Anterior cingulate cortex (tissue), 58 donors: ENCODE results near the gene VASP.
"Not testable (repeated sequence)": the region's sequence is repeated elsewhere in the genome, so short reads cannot be mapped to it uniquely, and the experiment has no call there.

Source experiments
- DNase-seq, 58 donors: peaks; one replicate each; lab custom pipeline; 2025; lab: John Stamatoyannopoulos, UW

The VASP gene

DNA sequence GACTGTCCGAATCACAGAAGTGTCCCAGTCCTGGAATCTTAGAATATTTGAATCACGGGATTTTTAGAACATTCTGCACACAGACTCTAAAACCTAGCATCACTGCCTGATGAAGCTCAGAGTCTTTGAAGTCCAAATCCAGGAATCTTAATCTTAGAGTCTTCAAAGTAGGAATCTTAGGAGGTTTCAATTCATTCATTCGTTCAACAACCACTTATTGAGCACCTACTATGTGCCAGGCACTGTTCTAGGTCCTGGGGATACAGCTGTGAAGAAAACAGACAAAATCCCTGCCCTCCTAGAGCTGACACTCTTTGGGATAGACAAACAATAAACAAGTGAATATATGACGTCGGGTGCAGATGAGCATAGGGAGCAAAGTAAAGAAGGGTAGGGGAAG, 12.1 kb upstream of the VASP start:
- DNase-seq = no peak

DNA sequence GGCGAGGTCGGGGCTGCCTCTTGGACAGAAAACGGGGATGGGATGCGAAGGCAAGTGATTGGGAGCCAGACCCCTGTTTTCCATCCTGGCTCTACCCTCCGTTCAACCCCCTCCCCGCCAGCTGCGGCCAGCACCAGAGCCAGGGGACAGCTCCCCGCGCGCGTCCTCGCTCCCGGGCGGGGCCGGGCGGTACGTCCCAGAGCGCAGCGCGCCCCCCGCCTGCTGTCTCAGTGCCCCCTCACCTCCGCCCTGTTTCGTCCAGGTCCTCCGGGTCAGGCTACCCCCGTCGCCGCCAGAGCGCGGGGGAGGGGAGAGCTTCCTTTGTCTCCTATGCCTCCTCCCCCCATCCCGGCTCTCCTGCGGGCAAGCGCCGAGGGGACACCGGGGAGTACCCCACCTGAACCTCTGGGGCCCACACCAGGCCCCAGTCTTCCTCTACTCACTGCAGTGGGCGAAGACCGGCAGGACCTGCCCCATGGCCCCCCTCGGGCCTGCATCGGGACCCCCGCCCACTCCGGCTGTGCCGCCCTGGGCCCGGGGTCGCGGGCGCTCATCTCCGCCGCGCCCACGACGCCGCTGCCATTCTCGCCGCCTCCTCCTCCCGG, 10.8 kb upstream of the VASP start:
- peak in 11 of 58 donors; percentile 7 to 50 (median 36) for DNase-seq

GRCh38 chr19:45497791-45498190, 9.5 kb upstream of the VASP start:
- DNase-seq = no peak

- peak in 2 of 58 donors; percentile 22 to 28 for DNase-seq
These were observed 8.7 kb upstream of the VASP start, which contains the start of gene PPM1N for GRCh38 chr19:45498411-45499195. TSS of gene PPM1N (plus strand) at chr19:45498443. CDS start at chr19:45498473, 30 bp downstream.

DNA sequence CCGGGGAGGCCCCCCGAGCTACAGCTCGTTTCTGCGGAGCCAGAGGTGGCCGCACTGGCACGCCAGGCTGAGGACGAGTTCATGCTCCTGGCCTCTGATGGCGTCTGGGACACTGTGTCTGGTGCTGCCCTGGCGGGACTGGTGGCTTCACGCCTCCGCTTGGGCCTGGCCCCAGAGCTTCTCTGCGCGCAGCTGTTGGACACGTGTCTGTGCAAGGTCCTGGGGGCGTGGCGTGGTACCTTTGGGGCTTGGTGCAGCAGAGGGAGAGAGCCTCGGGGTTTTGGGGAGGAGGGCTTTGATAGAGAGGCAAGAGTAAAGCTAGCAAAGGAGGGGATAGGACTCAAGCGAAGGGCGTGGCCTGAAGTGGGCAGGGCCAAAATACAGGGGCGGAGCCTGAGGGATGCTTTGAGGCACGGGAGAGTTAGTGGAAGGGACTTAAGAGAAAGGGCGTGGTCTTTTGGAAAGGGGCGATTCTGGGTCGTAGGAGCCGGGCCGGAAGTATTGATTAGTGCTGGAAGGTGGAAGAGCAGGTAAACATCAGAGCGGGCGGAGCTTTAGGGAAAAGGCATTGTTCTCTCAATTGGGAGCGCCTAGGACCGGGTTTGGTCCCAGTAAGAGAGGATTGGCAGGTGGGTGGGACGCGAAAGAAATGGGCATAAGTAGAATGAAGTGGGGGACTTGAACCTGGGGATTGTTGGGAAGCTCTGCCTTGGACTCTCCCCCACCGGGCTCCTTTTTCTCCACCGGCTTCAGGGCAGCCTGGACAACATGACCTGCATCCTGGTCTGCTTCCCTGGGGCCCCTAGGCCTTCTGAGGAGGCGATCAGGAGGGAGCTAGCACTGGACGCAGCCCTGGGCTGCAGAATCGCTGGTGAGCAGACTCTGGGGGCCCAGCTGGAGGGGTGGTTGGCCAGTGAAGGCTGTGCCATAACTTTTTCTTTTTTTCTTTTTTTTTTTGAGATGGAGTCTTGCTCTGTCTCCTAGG, 7.8 kb upstream of the VASP start:
- peak in 2 of 58 donors; percentile 21 to 27 for DNase-seq

GRCh38 chr19:45500918-45501729, 6.2 kb upstream of the VASP start:
- DNase-seq = no peak

DNA sequence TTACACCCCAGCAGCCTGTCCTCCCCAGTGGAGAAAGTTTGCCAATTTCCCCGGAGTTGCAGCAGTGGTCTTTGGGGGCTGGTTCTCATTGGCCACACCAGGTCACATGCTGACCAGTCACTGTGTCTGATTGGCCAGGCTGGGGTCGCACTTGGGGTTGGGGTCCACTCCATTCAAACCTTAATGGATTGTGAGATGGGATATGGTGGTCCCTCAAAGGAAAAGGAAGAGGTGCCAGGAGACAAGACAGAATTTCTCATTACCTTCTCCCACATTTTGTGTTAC, 5.6 kb upstream of the VASP start:
- no peak for DNase-seq

GRCh38 chr19:45502111-45502510, 5.2 kb upstream of the VASP start:
- no peak for DNase-seq

GRCh38 chr19:45503909-45504308, 3.4 kb upstream of the VASP start:
- DNase-seq = no peak

GRCh38 chr19:45505151-45505995, 1.9 kb upstream of the VASP start:
- DNase-seq = no peak

GRCh38 chr19:45505996-45506245, 1.4 kb upstream of the VASP start:
- no peak for DNase-seq

DNA sequence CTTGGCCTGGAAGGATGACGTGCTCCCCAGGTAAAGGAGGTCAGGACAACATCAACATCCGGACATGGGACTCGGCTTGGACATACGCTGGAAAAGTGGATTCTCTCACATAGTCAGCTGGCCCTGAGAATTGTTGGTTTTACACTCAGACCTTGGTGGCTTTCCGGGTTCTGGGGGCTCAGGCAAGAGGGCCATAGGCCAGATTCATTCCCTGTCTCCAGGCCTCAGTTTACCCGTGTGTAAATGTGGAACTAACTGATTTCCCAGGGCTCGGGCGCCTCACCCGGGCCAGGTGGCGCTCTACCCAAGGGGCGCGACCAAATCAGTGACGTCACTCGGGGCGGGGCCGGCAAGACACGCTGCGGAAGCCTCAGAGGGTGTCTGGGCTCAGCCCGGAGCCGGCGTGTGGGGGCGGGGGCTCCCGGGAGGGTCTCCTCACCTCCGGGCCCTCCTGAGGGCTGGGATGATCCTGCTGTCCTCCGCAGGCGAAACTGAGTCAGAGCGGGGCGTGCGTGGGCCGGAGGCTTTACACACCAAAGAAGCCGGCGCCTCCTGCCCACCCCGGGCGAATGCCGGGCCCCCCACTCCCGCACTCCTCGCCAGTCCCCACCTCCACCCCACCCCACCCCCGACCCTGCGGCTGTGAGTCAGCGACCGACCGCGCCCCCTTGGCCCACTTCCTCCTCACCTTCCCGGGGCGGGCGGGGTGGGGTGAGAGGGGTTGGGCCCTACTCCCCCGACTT, 862 bp upstream of the VASP start:
- DNase-seq = peak in 56 of 58 donors; percentile 35 to 94 (median 80)

GRCh38 chr19:45507872-45508416, 665 bp downstream of the VASP start:
- no peak for DNase-seq

GRCh38 chr19:45508417-45508860, 1.2 kb downstream of the VASP start:
- DNase-seq = no peak

GRCh38 chr19:45508861-45509691, 1.8 kb downstream of the VASP start:
- peak in 11 of 58 donors; percentile 6 to 30 (median 17) for DNase-seq

DNA sequence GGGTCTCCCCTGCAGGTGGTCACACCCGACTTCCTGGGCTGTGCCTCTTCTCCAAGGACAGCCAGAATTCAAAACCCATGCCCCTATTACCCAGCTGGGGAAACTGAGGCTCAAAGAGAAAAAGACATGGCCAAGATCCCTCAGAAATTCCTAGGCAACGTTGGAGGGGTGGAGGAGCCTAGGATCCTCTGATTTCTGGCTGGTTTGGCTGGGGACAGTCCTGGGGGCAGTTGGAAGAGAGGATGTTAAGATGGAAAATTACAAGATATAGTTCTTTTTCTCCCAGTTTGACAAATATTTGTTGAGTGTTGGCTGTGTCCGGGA, 2.4 kb downstream of the VASP start:
- no peak for DNase-seq

- DNase-seq = not testable (repeated sequence)
These were observed 3.1 kb downstream of the VASP start for GRCh38 chr19:45510352-45510751.

GRCh38 chr19:45511074-45511473, 3.8 kb downstream of the VASP start:
- DNase-seq = no peak
